Lower leg skin (tissue), 4 donors: Measurements from ENCODE around the gene MAP3K20. TPM values are rescaled to one million over a fixed set of nuclear protein-coding genes. Genes with fewer than 3 reads are reported as not detected.
A peak's percentile ranks its signal among the peaks of the same experiment; 100 is the strongest.
"Not testable (repeated sequence)": the region's sequence is repeated elsewhere in the genome, so short reads cannot be mapped to it uniquely, and the experiment has no call there.

ENCODE experiments used
- DNase-seq, 2 donors: peaks; one replicate each; pipeline ENCODE4 v3.0.0-alpha.2; 2019; ENCODE audit warnings: low spot score in 2 of 2
- H3K4me3 ChIP-seq: fragments of 200-600 bp; sonication (generic); 2 replicates; pipeline ENCODE4 v1.5.1; 2017; ENCODE audit warnings: mild to moderate bottlenecking, low read depth; ENCODE audit not compliant: poor library complexity, severe bottlenecking
- POLR2A ChIP-seq, 2 donors: fragments of 450-650 bp; IDR thresholded peaks; one replicate each; pipeline ENCODE4 v1.6.1; 2016 to 2017; ENCODE audit warnings: antibody characterized with exemption in 2 of 2, mild to moderate bottlenecking in 1 of 2, moderate library complexity in 1 of 2
- WGBS, 2 donors: methylation state at CpG; one replicate each; pipeline ENCODE4 v1.1.5; 2018; 5-methylcytosine and 5-hydroxymethylcytosine counted together
- intact Hi-C: fragments of 100-400 bp; cut with DNase I; formaldehyde crosslinking; loops from one replicate; pipeline ENCODE4 v1.15.0; 2023; ENCODE audit warnings: low total_unique reads
- total RNA-seq, 4 donors: library from RNA; depleted of rRNA; stranded (reverse); fragments of >200 nt; gene quantifications; one replicate each; pipeline ENCODE4 v1.1.0, GENCODE V29; 2016
- TF ChIP-seq, protein P1 (sequence below), 3 donors: fragments of 450-650 bp; IDR thresholded peaks; one replicate each; pipeline ENCODE4 v1.5.1; 2016; ENCODE audit warnings: antibody characterized with exemption in 3 of 3, mild to moderate bottlenecking in 3 of 3, moderate library complexity in 2 of 3

Gene MAP3K20
- total RNA-seq, 4 donors from 2014 or later = 30.9 to 40.3 (median 37.3) TPM

DNA sequence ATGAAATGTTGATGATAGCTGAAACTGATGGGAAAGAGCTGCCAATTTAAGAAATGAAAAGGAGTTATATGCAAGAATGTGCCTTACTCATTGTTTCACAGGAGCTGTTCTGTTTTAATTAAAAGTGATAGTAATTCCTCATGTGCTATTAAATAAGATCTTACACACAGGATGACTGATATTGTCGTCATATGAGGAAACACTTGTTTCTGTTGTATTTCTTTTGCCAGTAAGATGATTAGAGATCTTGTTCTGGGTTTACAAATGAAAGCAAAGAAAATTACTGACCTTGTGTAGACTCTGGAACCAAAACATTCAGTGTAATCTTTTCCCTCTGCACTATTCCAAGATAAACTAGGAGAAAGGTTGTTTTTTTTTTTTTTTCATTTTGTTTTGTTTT is 123.6 kb downstream of the MAP3K20 start:
- no peak overlapping the region for H3K4me3 ChIP-seq
- TF ChIP-seq POLR2A (IDR thresholded peaks at IDR 0.05) = no peak
- TF ChIP-seq, protein P1, sequence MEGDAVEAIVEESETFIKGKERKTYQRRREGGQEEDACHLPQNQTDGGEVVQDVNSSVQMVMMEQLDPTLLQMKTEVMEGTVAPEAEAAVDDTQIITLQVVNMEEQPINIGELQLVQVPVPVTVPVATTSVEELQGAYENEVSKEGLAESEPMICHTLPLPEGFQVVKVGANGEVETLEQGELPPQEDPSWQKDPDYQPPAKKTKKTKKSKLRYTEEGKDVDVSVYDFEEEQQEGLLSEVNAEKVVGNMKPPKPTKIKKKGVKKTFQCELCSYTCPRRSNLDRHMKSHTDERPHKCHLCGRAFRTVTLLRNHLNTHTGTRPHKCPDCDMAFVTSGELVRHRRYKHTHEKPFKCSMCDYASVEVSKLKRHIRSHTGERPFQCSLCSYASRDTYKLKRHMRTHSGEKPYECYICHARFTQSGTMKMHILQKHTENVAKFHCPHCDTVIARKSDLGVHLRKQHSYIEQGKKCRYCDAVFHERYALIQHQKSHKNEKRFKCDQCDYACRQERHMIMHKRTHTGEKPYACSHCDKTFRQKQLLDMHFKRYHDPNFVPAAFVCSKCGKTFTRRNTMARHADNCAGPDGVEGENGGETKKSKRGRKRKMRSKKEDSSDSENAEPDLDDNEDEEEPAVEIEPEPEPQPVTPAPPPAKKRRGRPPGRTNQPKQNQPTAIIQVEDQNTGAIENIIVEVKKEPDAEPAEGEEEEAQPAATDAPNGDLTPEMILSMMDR (IDR thresholded peaks at IDR 0.05) = no peak
- intact Hi-C loops = no loop called here
- WGBS, 2 donors = 45 to 71% methylated on average over 1 of the region's 1 CpG
- no peak for DNase-seq

DNA sequence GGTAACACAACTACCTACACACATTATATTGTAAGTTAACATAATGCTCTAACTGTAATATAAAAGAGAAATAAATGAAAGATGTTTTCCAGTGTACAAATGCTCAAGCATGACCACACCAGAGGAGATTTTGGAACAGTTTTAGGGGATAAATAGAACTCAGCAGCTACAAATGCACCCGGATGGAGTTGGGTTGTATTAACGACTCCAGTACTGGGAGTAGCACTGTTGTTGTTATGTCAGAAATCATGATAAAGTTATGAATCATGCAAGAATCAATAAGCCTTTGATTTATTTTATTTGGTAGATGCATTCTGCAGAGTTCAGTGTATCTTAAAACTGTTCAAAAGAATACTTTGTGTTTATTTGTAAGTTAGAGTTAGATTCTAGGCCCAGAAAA is 126.9 kb downstream of the MAP3K20 start:
- H3K4me3 ChIP-seq = no peak overlapping the region
- WGBS, 2 donors = 37 to 54% methylated on average over 2 of the region's 2 CpGs
- DNase-seq = no peak
- TF ChIP-seq, protein P1 (IDR thresholded peaks at IDR 0.05) = no peak
- TF ChIP-seq POLR2A (IDR thresholded peaks at IDR 0.05) = no peak
- intact Hi-C loops = no loop called here

DNA sequence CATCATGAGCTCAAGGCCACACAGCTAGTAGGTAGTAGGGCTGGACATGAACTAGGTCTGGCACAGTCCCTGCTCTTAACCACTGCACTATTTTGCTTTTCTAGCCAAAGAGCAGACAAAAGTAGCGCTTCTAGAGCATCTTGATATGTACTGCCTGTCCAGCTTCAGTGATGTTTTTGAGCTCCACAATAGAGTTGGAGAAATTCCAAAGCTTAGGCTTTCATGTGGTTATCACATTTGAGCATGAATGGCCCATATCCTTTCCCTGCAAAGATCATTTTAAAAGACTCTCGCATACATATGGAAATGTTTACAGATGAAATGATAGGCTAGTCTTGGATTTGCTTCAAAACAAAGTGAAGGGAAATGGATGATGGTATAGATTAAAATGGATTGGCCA is 128.7 kb downstream of the MAP3K20 start:
- H3K4me3 ChIP-seq = no peak overlapping the region
- DNase-seq = no peak
- intact Hi-C loops = no loop called here
- TF ChIP-seq POLR2A (IDR thresholded peaks at IDR 0.05) = no peak
- TF ChIP-seq, protein P1 (IDR thresholded peaks at IDR 0.05) = no peak
- 29 to 33% methylated on average over 2 of the region's 2 CpGs for WGBS, 2 donors

DNA sequence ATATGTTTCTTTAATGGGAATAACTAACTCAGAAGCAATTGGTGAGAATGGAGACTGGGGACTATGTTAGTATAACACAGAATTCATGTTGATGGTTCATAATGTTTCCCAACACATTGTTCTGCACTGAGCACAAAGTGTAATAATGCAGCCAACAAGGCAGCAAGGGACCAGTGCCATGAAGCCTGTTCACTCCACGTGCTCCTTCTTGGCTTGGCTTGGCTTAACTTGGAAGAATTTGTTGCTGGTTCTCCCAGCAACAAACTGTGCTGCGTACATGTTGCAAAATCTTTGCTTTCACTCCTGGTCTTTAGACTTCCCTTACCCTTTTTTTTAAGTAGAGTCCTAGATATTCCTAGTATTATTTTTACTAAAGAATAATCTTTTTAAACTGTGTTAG is 129.7 kb downstream of the MAP3K20 start:
- H3K4me3 ChIP-seq = no peak overlapping the region
- 15 to 28% methylated on average over 2 of the region's 2 CpGs for WGBS, 2 donors
- no peak for TF ChIP-seq POLR2A (IDR thresholded peaks at IDR 0.05)
- peak; percentile 90 to 93 for DNase-seq
- intact Hi-C loops = no loop called here

DNA sequence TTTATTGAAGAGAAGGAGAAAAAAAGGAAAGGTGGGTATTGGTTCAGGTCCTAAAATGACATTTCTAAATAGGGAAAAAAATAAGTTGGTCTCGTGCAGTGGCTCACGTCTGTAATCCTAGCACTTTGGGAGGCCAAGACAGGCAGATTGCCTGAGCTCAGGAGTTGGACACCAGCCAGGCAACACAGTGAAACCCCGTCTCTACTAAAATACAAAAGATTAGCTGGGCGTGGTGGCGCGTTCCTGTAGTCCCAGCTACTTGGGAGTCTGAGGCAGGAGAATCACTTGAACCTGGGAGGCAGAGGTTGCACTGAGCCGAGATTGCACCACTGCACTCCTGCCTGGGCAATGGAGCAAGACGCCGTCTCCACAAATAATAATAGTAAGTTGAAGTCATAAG is 131.5 kb downstream of the MAP3K20 start:
- intact Hi-C loops = not testable (repeated sequence)

DNA sequence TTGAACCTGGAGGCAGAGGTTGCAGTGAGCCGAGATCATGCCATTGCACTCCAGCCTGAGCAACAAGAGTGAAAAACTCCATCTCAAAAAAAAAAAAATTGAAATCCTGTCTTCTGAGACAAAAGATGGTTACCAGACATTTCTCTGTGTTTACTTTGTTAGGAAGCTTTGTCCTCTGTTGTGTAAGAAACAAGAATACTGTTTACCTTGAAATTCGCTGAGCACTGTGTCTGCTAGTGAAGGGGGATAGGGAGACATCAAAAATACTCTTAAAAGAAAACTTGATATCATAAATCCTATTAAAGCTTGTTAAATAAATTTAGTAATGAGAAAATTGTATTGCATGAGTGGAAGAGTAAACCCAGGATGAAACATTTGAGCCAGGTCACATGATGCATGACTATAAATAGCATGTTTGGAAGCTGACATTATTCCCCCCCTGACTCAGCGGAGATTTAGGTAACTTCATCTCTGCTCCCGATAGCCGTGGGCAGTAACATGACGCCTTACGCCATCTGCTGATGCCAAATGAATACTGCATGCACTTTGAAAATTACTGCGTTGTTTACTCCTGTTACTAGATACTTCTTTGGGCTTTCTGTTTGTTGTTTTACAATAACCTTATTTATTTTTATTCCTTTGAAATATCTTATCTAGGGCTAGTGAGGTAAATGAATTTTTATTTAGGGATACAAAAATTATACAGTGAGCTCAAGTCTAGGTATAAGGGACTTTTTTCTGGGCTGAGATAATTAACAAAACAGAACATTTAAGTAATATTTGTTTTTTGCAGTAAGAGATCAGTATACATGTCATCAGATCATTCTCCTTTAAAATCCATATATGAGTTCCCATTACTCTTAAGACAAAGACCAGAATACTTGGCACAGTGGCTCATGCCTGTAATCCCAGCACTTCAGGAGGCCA is 134.9 kb downstream of the MAP3K20 start:
- WGBS, 2 donors = 15 to 16% methylated on average over 8 of the region's 8 CpGs
- intact Hi-C loops = loop anchor here (5.0 to 10.0 kb wide), 2 partner anchors 183 to 396 kb away; no protein-coding TSS in a partner anchor
- H3K4me3 ChIP-seq = no peak overlapping the region
- DNase-seq = peak in 1 of 2 donors; percentile 86
- TF ChIP-seq, protein P1 (IDR thresholded peaks at IDR 0.05) = peak in 1 of 3 donors; percentile 91
- no peak for TF ChIP-seq POLR2A (IDR thresholded peaks at IDR 0.05)

More for the DNA sequence above, 131.5 kb downstream of the MAP3K20 start:
- 66 to 72% methylated on average over 9 of the region's 9 CpGs for WGBS, 2 donors
- not testable (repeated sequence) for DNase-seq, H3K4me3 ChIP-seq
